ENCODE data around the gene IFI27.

GRCh38 chr14:94062344-94062940 is 48.1 kb upstream of the IFI27 start:
- no peak for TF ChIP-seq EZH2 (IDR thresholded peaks at IDR 0.05; ENCODE audit: borderline replicate concordance, low read depth, low read length, severe bottlenecking)
- TF ChIP-seq CTCF (IDR thresholded peaks at IDR 0.05; ENCODE audit: borderline replicate concordance, extremely low read depth, low read length, poor library complexity, severe bottlenecking): no peak
